Astrocyte of the spinal cord (primary cell): ENCODE data around the gene ERC2.
A peak's percentile ranks its signal among the peaks of the same experiment; 100 is the strongest.

Experiments
- DNase-seq: peaks from one replicate; pipeline ENCODE4 v3.0.0; 2011; ENCODE audit warnings: low read depth, low spot score
- H3K4me3 ChIP-seq: 2 replicates; pipeline ENCODE4 v1.5.1; 2011; ENCODE audit warnings: low read depth, mild to moderate bottlenecking, low read length, moderate library complexity
- CTCF ChIP-seq: IDR thresholded peaks from 2 replicates; pipeline ENCODE4 v1.5.1; 2012; ENCODE audit warnings: low read depth, mild to moderate bottlenecking, low read length, inconsistent platforms
- in situ Hi-C: cut with HindIII; loops from 2 replicates; pipeline ENCODE4 v1.10.0; 2017; ENCODE audit warnings: low sequenced_read_pairs

ERC2 gene

GRCh38 chr3:56415652-56416051, 52.6 kb downstream of the ERC2 start:
- no peak for TF ChIP-seq CTCF
- peak; percentile 57 for DNase-seq
- H3K4me3 ChIP-seq, result no peak overlapping the region
- in situ Hi-C loops, result no loop called here

- TF ChIP-seq CTCF, result no peak
- in situ Hi-C loops, result no loop called here
- H3K4me3 ChIP-seq, result no peak overlapping the region
- DNase-seq, result no peak
Measured at GRCh38 chr3:56413911-56414310, 54.4 kb downstream of the ERC2 start.

GRCh38 chr3:56411166-56411565, 57.1 kb downstream of the ERC2 start:
- no peak for DNase-seq
- no peak for TF ChIP-seq CTCF
- H3K4me3 ChIP-seq, result no peak overlapping the region
- in situ Hi-C loops, result no loop called here

GRCh38 chr3:56410576-56410975, 57.7 kb downstream of the ERC2 start:
- H3K4me3 ChIP-seq, result no peak overlapping the region
- DNase-seq, result no peak
- no peak for TF ChIP-seq CTCF
- in situ Hi-C loops, result no loop called here

- TF ChIP-seq CTCF, result no peak
- DNase-seq, result no peak
- H3K4me3 ChIP-seq, result no peak overlapping the region
- in situ Hi-C loops, result no loop called here
Measured at GRCh38 chr3:56409790-56410189, 58.5 kb downstream of the ERC2 start.

GRCh38 chr3:56408761-56409196, 59.5 kb downstream of the ERC2 start:
- no peak overlapping the region for H3K4me3 ChIP-seq
- TF ChIP-seq CTCF, result no peak
- in situ Hi-C loops, result no loop called here
- DNase-seq, result no peak

- in situ Hi-C loops, result no loop called here
- no peak overlapping the region for H3K4me3 ChIP-seq
- DNase-seq, result no peak
- TF ChIP-seq CTCF, result no peak
Measured at GRCh38 chr3:56406826-56407515, 61.3 kb downstream of the ERC2 start.
